ENCODE results near the gene SLC26A1. TPM values are rescaled to one million over a fixed set of nuclear protein-coding genes. Genes with fewer than 3 reads are reported as not detected.

SLC26A1 gene
- total and polyA plus RNA-seq, 2 of the 13 experiments (the other 11 are each of a cell fraction or from before 2014, with no cell fraction given), result 5.4 to 22.9 TPM

DNA sequence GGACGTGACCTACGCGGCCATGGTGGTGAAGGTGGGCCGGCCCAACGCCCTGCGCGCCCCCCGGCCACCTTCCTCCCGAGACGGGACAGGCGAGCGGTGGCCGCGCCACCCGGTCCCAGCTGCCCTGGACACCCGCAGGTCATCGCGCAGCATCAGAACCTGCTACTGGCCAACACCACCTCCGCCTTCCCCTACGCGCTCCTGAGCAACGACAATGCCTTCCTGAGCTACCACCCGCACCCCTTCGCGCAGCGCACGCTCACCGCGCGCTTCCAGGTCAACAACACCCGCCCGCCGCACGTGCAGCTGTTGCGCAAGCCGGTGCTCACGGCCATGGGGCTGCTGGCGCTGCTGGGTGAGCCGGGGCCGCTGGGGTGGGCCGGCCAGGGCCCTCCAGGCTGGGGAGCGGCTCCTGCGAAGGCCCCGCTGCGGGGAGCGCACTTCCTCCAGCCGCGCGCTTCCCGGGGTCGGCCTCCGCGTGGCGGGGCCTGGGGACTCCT is 9.0 kb upstream of the SLC26A1 start:
- Histone ChIP-seq H3K27ac (ENCODE audit: extremely low read length, insufficient read depth, low read length) (no peak overlapping the region), H3K27me3 (ENCODE audit: control insufficient read depth in 1 of 2, insufficient read depth in 2 of 2, low read length in 2 of 2) (peaks cover 13 to 38% of the 10 kb centered on the region in 2 experiments; a peak in 4 of 5 replicates), H3K4me3 (replicated peaks in 1 of 3; ENCODE audit: insufficient read depth in 1 of 3, low read depth in 2 of 3, low read length in 3 of 3) (no peak overlapping the region), H3K4me1 (ENCODE audit: insufficient read depth, low read length) (peaks cover 10% of the 10 kb centered on the region), H3K9me3 (ENCODE audit: low read length) (no peaks in the 10 kb centered on the region), H3K79me2 (ENCODE audit: insufficient read depth, low read length) (no peaks in the 10 kb centered on the region), H4K20me1 (ENCODE audit: insufficient read depth, low read length) (no peaks in the 10 kb centered on the region), H3K9ac (ENCODE audit: insufficient read depth, low read depth, low read length) (no peak overlapping the region), H3K4me2 (ENCODE audit: low read depth, low read length) (no peak overlapping the region), H3K36me3 (replicated peaks in 1 of 2; ENCODE audit: control insufficient read depth in 1 of 2, insufficient read depth in 2 of 2, low read length in 2 of 2) (no peaks in the 10 kb centered on the region), H2AFZ (ENCODE audit: low read length) (no peak overlapping the region)
- in situ Hi-C loops (cut with HindIII; ENCODE audit: extremely low pct_ligation_motif_present, low pct_unique_long_range_greater_than_20kb) (no loop called here), intact Hi-C loops (cut with micrococcal nuclease; ENCODE audit: unreplicated experiment) (no loop called here)
- POLR2A ChIA-PET, result no interaction called here
- FAIRE-seq (no peak), DNase-seq (ENCODE audit: low spot score) (no peak), ATAC-seq (no peak)
- 80% methylated on average over 33 of the region's 54 CpGs for WGBS (ENCODE audit: low lambda C conversion rate)
- CTCF ChIA-PET (ENCODE audit: low intra/inter-chr PET ratio, low total read pairs), result no interaction called here
- no TSS peak for BruUV-seq (replicated peaks)
- no peak for TF ChIP-seq RFX1 (IDR thresholded peaks at IDR 0.05)
- no peak for TF ChIP-seq SOX13 (IDR thresholded peaks at IDR 0.05)
- TF ChIP-seq SOX13 (CRISPR knock-in tag; conservative IDR thresholded peaks at IDR 0.05 in 1 of 2, IDR thresholded peaks at IDR 0.05 in 1 of 2), result no peak
- TF ChIP-seq ZNF674 (CRISPR knock-in tag; IDR thresholded peaks at IDR 0.05; ENCODE audit: low read depth), result no peak
- no peak for TF ChIP-seq ETS1 (CRISPR knock-in tag; IDR thresholded peaks at IDR 0.05)
- TF ChIP-seq, protein P1, sequence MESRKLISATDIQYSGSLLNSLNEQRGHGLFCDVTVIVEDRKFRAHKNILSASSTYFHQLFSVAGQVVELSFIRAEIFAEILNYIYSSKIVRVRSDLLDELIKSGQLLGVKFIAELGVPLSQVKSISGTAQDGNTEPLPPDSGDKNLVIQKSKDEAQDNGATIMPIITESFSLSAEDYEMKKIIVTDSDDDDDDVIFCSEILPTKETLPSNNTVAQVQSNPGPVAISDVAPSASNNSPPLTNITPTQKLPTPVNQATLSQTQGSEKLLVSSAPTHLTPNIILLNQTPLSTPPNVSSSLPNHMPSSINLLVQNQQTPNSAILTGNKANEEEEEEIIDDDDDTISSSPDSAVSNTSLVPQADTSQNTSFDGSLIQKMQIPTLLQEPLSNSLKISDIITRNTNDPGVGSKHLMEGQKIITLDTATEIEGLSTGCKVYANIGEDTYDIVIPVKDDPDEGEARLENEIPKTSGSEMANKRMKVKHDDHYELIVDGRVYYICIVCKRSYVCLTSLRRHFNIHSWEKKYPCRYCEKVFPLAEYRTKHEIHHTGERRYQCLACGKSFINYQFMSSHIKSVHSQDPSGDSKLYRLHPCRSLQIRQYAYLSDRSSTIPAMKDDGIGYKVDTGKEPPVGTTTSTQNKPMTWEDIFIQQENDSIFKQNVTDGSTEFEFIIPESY (CRISPR knock-in tag; IDR thresholded peaks at IDR 0.05), result peak; percentile 86
- no peak for TF ChIP-seq GATA4 (IDR thresholded peaks at IDR 0.05; ENCODE audit: borderline replicate concordance, low read depth)
- peak; percentile 75 for TF ChIP-seq BHLHE40 (IDR thresholded peaks at IDR 0.05; ENCODE audit: low read length)
- TF ChIP-seq, protein P2, sequence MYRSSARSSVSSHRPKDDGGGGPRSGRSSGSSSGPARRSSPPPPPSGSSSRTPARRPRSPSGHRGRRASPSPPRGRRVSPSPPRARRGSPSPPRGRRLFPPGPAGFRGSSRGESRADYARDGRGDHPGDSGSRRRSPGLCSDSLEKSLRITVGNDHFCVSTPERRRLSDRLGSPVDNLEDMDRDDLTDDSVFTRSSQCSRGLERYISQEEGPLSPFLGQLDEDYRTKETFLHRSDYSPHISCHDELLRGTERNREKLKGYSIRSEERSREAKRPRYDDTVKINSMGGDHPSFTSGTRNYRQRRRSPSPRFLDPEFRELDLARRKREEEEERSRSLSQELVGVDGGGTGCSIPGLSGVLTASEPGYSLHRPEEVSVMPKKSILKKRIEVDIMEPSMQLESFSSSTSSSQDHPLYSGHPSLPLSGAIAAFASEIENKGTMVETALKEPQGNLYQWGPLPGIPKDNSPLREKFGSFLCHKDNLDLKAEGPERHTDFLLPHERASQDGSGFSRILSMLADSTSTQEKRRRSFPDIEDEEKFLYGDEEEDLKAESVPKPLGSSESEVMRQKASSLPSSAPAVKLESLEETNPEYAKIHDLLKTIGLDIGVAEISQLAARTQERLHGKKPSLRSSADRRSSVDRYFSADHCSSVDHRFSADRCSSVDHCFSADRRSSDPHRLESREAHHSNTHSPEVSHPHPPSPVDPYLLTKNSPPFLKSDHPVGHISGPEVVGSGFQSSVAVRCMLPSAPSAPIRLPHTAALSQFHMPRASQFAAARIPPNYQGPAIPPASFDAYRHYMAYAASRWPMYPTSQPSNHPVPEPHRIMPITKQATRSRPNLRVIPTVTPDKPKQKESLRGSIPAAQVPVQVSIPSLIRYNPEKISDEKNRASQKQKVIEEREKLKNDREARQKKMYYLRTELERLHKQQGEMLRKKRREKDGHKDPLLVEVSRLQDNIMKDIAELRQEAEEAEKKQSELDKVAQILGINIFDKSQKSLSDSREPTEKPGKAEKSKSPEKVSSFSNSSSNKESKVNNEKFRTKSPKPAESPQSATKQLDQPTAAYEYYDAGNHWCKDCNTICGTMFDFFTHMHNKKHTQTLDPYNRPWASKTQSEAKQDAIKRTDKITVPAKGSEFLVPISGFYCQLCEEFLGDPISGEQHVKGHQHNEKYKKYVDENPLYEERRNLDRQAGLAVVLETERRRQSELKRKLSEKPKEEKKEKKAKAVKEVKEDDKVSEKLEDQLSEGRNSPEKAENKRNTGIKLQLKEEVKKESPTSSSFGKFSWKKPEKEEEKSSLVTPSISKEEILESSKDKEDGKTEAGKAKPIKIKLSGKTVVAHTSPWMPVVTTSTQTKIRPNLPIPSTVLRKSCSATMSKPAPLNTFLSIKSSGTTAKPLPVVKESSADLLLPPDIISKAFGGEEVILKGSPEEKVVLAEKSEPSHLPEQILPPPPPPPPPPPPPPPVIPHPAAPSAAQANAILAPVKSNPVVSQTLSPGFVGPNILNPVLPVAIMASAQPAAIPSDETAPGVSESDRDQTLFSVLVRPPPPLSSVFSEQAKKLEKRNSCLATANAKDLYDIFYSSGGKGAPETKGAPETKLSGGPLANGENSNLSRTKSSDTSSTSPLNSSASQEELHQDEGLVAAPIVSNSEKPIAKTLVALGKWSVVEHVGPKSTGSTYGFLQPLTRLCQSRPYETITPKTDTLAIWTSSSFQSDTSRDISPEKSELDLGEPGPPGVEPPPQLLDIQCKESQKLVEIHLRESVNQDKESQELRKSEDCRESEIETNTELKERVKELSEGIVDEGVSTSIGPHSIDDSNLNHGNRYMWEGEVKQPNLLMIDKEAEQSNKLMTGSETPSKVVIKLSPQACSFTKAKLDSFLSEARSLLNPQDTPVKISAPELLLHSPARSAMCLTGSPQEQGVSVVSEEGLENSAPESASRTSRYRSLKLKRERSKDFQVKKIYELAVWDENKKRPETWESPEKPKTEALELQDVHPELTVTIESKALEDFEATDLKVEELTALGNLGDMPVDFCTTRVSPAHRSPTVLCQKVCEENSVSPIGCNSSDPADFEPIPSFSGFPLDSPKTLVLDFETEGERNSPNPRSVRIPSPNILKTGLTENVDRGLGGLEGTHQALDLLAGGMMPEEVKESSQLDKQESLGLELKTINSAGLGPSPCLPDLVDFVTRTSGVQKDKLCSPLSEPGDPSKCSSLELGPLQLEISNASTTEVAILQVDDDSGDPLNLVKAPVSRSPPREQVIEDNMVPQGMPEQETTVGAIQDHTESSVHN (CRISPR knock-in tag; IDR thresholded peaks at IDR 0.05), result no peak
- no peak for TF ChIP-seq PRPF4 (IDR thresholded peaks at IDR 0.05; ENCODE audit: low read depth, low read length, poor library complexity, severe bottlenecking)
- TF ChIP-seq SMYD3 (CRISPR knock-in tag; IDR thresholded peaks at IDR 0.05), result no peak
- peak; percentile 65; the same call in 1 of the 2 replicates for TF ChIP-seq CEBPB (IDR thresholded peaks at IDR 0.05; ENCODE audit: borderline replicate concordance, low read depth, low read length)
- no peak for TF ChIP-seq ZNF205 (CRISPR knock-in tag; IDR thresholded peaks at IDR 0.05)

Data from HepG2 (cell line).